Cerebellar cortex (tissue), 1 donor: ENCODE data around the gene FBXO42.

Experiments
- DNase-seq: peaks from one replicate; pipeline ENCODE4 v3.0.0-alpha.2; 2015; ENCODE audit warnings: low spot score

FBXO42 gene

DNA sequence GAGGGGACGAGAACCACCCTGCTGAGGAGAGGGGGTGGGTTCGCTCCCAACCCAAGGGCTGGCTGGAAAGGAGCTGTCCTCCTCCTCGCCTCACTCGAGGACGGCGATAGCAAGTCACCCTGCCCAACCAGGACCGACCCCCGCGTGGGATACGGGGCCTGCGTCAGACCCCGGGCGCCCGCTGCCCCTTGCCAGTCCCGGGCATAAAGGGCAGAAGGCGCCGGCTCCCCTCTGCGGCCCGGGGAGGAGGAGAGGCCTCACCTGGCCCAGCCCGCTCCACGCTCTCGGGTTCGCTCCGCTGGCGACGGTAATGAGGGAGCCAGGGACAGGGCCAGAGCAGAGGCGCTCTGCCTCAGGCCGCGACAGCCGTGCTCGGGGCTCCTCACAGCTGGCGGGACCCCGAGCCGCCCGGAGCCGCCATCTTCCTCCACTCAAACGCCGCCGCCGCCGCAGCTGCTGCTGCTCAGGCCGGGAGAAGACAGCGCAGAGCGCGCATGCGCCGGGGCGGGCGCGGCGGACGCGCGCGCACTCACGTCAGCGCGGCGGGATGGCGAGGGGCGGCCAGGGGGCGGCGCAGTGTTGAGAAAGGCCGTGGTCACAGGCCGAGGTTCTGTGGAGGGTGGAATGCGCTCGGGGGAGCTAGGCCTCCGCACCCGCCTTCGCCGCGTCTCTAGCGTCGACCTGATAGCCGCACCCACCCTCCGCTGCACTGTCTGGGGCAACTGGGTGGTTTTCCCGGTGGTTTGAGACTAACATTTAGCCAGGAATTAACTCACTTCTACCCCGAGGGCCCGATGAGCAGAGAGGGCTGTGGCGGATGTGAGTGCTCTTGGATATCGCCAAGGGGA is at the start of gene FBXO42:
TSS of gene FBXO42 (minus strand) at position 487 of the 848 bp plus-strand sequence. CDS start 37,062 bp downstream, outside the sequence.
- DNase-seq = peak; percentile 89

- no peak for DNase-seq
These were observed 46.2 kb upstream of the FBXO42 start for GRCh38 chr1:16398371-16398953.

DNA sequence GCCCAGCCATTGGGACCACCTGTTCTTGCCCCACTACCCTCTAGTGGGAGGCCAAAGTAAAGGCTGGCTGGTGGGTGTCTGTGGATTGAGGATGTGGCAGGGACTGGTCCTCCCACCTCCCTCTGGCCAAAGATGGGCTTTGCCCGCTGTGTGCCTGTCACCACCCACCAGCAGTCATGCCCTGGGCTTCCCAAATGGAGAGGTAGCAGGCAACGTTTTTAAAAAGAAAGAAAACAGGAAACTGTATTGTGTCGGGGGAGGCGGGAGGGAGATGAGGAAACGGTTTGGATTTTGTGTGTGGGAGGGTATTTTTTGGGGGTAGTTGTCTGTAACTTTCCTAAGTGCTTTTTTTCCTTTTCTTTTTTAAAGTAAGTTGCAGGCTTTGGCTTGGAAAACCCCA is 44.8 kb upstream of the FBXO42 start:
- DNase-seq = no peak

DNA sequence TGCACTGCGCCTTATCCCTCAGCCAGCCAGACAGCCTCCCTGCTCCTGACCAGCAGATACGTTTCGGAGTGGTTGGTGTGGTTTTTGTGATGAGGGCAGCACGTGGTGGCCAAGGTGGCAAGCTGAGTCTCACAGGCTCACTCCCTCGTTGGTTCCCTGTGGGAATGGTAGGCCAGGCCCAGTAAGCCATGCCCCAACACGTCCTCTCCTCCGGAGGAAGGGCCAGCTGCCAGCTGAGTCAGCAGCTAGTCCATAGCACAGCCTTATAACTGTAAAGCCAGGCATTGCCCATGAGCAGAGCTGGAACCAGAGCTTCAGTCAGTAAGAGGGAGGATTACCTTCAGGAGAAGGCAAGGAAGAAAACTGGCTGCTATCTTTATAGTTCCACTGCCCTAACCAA is 44.3 kb upstream of the FBXO42 start:
- peak; percentile 43 for DNase-seq

DNA sequence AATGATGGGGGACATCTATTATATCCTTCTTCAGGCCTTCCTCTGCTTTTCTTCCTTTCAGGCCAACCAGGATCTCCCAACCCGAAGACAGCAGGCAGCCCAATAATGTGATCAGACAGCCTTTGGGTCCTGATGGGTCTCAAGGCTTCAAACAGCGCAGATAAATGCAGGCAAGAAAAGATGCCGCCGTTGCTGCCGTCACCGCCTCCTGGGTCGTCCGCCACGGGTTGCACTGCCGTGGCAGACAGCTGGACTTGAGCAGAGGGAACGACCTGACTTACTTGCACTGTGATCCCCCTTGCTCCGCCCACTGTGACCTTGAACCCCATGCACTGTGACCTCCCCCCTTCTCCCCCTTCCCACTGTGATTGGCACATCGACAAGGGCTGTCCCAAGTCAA is 42.7 kb upstream of the FBXO42 start:
- DNase-seq = no peak

DNA sequence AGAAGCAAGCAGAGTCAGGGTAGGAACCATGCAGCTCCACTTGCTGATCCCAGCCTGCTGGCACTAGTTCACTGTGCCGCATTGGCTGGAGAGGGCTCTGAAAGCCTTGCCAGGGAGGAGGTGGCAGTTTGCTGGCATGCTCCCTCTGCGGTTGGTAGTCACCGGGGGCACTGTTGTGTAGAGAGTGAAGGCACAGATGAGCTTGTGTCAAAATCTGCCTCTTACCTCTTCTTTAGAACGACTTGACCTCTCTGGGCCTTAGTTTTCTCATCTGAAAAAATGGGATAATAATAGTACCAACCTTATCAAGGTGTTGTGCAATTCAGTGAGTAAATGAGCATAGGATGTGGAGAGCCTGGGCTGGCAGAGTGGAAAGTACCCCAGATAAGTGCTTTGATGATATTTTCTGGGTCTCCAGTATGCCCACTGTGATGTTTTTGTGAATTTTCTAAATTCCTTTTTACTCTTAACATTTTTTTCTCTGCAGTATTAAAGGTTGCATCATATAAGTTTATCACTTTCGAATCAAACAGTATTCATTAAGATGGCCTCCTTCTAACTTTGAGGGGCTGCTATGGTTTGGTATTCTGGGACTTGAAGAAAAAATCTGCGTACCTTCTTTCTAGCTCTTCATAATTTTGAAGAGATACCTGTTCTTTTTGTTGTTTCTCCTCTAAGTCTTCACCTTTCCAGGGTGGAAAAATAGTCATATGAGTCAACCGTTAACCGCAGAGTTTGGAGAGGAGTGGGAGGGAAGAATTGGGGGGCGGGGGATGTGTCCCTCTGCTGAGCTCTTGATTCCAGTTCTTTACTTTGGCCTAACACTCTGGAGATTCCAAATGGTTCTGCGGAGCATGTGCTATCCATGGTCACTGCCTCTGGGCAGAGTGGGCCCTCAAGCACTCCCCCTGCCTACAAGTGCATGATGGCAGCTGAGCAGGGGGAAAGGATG is 41.6 kb upstream of the FBXO42 start:
- peak; percentile 95 for DNase-seq

GRCh38 chr1:16392740-16393569 is 40.7 kb upstream of the FBXO42 start:
- DNase-seq = no peak

DNA sequence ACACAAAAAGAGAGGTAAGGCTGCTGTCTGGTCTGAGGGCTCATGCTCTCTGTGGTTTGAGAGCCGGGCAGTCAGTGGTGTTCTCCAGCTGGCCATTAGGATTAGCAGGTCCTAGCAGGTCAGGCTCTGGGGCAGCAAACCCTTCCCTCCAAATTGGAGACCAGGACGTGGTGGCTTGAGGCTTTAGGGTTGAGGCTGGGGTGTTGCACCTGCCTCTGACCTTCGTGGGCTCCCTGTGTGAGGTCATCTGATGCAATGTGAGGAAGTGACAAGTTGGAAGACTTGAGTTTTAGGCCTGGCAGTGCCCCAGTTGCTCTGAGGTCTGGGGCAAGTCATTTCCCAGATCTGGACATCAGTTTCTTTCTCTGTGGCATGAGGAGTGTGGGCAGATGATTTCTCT is 39.1 kb upstream of the FBXO42 start:
- DNase-seq = no peak

DNA sequence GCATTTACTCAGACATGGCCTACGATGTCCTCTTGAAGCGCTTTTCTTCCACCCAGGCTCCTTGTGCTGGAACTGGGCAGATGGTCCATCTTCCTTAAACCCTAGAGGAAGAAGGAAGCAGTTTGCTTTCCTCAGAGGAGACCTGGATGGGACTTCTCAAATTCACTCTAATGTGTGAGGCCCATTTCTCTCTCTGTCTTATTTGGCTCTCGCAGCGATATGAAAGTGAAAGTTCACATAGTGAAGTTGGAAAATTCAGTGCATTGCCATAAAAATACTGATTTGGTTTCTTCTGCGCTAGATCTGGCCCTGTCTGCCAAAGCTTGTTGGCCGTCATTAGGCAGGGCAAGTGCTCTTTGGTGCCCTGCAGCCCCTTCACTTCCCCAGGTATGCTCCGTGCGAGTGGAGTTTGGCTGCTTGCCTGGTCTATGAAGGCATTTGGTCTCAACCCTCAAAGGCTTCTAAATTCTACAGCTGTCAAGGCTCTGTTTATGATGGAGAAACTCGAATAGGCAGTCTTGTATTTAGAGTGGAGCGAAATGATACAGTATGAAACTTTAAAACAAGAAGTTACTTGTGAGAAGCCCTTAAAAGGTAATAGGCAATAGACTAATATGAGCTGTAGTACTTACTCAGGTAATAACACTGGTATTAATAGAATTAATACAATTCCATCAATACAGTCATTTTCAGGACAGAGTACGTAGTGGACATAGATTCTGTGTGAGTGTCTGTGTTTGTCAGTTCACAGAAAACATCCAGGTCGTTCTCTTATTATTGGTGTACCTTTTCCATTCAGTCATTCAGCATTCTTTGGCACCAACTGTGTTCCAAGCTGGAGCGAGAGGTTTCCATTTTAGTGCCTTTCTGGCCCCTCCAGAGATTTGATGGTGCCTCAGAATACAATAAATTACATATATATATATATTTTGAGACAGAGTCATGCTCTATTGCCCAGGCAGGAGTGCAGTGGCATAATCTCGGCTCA is 35.2 kb upstream of the FBXO42 start:
- no peak for DNase-seq

DNA sequence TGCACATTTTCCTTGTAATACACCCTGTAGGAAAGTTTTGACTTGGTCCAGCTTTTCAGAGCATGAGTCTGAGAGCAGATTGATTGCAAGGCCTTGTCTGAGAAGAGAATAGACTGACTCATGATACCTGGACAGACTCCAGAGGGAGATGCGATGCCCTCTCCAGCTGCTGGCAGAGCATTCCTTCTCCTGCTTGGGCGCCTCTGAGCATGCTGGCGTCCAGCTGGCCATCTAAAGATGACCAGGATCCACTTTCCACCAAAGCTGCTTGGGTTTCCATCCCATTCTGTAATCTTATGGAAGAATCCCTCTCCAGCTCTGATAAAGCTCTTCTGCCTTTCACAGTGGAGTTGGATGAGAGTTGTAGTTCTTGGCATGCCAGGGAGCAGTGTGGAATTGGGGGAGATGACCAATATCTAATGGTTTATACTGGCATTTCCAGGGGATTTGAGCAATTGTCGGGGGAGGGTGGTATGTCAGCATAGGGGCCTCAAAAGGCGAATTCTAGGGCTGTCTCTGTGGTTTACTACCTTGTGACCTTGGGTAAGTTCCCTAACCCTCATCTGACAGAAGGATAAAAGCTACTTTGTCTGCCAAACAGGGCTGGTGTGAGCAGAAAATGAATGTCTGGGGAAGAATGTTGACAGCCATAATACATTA is 34.3 kb upstream of the FBXO42 start:
- DNase-seq = peak; percentile 77

DNA sequence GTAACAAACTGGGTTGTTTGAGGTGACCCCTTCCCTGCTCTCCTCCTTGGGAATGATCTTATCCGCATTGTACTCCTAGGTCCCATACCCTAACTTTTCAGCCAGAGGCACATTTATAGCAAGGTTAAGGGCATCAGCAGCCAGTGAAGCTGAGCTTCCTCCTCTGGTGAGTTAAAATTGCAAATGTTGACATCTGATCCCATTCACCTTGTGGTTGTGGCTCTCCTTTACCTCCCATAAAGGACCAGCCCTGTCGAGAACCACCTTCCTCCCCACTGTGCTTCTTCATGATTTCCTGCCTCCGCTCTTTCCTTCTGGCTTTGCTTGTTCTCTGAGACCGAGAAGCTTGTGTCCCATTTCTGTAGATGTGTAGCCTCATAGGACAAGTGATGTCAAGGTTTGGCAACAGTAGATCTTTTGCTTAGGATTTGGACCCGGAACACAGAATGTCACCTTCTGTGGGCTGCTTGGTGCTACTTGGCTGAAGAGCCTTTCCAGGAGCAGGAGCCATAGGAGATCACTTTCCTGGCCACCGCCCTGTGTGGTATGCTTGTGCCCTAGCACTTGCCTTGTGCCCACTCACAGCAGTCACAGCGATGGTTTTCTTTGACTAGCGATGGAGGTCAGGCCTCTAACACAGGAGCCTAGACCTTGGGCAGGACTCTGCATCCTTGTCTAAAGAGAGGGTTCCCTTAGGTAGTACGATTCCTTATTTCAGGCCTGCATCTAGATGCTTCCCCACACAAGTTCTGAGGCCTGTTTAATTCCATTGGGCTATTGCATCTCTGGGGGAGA is 33.6 kb upstream of the FBXO42 start:
- DNase-seq = peak; percentile 51

GRCh38 chr1:16383888-16384287 is 31.6 kb upstream of the FBXO42 start:
- DNase-seq = no peak

GRCh38 chr1:16380868-16381267 is 28.6 kb upstream of the FBXO42 start:
- no peak for DNase-seq

GRCh38 chr1:16378443-16378842 is 26.2 kb upstream of the FBXO42 start:
- DNase-seq = no peak

- no peak for DNase-seq
These were observed 24.7 kb upstream of the FBXO42 start for GRCh38 chr1:16376971-16377370.

GRCh38 chr1:16375521-16376340 is 23.5 kb upstream of the FBXO42 start:
- DNase-seq = no peak

DNA sequence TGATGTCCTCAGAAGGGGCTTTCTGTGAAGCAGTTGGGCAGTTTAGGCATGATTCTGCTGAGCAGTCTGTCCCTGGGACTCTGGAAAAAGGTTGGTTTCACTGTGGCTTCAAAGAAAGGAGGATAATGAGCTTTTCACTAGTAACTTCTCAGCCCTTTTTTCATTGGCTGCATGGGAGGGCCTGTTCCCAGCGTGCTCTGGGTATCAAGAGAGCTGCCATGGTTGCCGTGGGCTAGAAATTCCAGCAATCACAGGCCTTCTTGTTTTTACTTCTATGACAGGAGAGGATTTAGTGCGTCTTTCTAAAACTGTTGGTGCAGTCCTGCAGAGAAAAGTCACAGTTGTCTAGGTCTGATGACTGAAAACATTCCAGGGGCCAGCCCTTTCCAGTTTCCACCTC is 22.0 kb upstream of the FBXO42 start:
- no peak for DNase-seq
